GM18511 (cell line): ENCODE data around the gene DSC3.
"Not testable (repeated sequence)": the region's sequence is repeated elsewhere in the genome, so short reads cannot be mapped to it uniquely, and the experiment has no call there.

Experiments
- ATAC-seq: cut with Tn5 transposase; IDR thresholded peaks from one replicate; pipeline ENCODE4 v1.9.1; 2021; ENCODE audit warnings: mild to moderate bottlenecking, moderate library complexity; ENCODE audit not compliant: unreplicated experiment

Gene DSC3

DNA sequence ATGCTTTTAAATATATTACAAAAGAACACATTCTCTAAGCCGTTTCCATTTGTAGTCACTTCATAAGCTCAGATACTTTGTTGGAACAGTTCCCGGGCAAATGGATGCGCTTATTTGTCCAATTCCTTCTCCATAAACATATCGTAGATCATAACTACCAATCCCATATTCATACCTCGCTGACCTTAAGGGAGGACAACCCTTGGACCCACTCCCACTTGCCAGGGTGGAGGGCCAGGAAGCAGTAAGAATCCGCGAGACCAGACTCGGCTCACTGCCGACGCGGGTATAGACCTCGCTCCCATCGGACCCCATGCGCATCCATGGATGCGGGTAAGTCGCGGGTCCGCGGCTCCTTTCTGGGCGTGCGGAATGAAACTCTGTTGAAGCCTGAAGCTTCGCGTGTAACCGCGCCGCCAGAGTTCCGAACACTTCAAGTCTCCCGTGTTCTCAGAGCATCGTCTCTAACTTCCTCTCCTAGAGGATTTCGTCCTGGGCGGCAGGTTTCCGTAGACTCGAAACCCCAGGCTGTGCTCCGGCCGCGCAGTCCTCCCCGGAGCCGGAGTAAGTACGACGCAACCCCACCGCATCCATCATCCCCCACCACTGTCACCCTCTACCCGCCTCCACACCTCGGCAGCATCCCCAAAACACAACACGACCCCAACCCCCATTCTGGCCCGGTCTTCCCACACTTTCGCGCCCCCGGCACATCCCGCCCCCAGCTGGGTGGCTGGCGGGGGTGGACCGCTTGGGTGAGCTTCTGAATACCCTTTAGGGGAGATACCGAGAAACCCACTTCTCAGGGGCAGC is 1.1 kb downstream of the DSC3 start:
- ATAC-seq: no peak

DNA sequence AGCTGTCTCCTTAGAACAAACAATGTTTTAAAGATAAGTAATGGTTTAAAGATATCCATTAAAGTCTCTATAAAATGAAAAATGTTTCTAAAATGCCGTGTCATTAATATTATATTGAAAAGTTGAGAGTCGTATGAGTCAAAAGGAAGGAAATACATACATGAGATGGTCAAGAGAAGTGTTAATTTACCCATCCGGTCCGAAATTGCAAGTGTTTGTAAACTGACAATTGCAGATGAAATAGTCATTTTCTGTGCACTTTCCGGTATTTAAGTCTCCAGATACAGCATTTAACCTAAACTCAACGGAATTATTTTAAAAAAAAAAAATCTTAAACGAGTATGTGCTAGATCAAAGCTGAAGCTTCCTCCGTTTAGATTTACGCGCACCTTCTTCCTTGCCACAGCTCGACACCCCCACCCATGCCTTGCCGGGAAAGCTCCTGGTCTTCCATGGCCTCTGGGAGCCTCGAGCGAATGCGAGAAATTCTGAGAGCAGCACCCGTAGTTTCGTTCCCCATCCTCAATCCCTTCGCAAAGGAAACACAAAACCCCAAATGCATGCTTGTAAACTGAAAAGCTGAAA is 1.8 kb downstream of the DSC3 start:
- ATAC-seq: no peak

DNA sequence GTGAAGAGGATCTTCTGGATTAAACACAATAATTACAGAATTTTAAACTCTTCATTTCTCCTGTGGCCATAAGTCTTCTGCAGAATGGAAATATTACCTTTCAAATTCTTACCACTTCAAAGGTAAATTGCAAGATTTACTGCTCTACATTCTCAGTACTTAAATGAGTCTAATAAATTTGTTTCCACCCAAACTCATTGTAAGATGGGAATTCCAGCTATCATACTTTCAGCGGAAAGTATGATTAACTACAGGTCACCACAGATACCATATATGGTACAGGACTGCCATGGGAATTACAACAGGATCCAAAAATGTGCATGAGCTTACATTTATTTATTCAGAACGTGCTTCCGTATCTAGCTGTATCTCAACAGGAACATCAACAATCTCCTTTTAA is 3.1 kb downstream of the DSC3 start:
- ATAC-seq: no peak

DNA sequence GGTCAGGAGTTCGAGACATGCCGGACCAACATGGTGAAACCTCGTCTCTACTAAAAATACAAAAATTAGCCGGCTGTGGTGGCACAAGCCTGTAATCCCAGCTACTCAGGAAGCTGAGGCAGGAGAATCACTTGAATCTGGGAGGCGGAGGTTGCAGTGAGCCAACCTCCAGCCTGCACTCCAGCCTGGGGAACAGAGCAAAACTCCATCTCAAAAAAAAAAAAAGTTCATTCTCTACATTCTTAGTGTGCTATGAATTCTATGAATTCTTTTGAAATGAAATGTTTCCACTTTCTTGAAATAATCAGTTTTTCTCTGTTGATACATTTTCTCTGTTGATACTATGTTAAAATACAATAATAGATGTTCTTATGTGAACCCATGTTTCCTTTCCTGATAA is 4.9 kb downstream of the DSC3 start:
- not testable (repeated sequence) for ATAC-seq

DNA sequence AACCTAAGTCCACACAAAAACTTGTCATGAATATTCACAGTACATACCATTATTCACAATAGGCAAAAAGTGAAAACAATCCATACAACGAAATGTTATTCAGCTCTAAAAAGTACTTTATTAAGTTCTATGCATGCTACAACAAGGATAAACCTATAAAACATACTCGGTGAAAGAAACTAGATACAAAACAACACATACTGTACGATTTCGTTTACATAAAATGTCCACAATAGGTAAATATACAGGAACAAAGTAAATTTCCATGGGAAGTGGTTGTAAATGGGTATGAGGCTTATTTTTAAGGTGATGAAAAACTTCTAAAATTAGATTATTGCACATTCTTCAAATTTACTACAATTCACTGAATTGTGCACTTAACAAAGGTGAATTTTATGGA is 8.0 kb downstream of the DSC3 start:
- no peak for ATAC-seq

DNA sequence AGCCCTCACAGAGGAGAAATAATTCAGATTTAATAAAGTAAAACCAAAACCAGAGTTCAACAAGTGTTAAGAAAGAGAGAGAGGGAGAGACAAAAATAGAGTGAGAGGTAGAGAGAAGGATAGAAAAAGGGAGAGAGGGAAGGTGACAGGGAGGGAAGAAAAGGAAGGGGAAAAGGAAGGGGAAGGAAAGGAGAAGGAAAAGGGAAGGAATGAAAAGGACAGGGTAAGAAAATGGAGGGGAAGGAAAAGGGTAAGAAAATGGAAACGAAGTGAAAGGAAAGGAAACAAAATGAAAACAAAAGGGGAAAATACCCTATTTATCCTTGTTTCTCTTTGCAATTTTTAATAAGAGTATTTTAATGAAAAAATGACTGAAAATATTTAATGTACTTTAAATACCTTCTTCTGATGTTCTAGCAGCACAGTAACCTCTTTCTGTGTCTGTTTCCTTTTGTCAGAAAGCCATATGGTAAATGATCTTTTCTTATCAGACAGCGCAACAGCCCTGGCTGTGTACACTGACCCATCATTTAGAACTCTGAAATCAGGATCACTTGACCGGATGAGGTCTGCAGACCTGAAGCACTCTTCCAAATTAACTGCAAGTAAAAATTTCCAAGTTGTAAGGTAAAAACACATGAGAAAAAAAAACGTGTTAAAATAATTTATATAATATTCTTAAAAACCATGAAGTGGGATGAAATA is 11.8 kb downstream of the DSC3 start:
- no peak for ATAC-seq

DNA sequence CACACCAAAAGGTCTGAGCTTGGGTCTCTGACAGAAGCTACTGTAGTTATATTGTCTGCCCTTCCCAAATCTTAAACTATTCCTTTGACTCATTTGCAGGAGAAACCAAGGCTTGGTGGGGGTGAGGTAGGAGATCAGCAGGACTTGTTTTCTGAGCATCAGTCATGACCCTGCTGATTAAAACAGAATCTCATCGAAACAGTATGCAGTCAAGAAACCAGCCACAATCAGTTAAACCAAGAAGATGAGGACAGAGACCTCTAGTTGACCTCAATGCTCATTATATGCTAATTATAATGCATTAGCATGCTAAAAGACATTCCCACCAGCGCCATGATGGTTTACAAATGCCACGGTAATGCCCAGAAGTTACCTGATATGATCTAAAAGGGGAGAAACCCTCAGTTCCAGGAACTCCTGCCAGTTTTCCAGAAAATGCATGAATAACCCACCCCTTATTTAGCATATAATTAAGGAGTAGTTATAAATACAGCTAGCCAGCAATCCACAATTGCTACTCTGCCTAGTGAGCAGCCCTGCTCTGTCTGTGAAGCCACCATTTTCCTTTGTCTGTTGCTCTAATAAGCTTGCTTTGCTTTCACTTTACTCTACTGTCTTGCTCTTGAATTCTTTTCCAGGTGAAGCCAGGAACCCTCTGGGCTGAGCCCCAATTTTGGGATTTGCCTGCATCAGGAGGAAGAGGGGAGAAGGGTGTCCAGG is 26.7 kb downstream of the DSC3 start:
- no peak for ATAC-seq

DNA sequence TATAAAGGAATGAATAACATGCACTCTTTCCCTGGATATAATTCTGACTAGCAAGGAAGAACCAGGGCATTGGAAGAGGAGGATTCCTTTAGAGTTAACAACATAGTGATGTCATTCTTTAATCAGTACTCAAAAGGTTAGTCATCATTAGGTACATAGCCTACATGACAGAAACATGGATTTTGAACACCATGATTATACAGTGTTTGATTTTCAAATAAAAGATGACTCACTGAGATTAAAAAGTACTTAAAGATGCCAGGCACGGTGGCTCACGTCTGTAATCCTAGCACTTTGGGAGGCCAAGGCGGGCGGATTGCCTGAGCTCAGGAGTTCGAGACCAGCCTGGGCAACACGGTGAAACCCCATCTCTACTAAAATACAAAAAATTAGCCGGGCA is 31.1 kb downstream of the DSC3 start:
- not testable (repeated sequence) for ATAC-seq

DNA sequence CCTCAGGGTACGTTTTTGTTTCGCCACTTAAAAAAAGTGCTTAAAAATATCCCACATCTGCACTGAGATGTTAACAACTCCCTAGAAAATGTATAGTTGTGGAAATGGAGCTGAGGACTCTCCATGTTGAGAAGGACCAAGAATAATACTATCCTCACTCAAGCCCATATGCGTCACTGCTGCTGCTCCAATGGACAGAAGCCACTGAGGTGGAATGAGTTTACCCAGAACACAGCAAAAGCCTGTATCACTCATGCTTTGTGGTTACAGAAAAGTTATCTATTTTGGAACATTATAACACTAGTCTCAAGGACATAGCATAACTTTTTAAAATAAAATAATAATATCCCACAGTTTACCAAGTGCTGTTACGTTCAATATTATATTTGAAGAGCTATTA is 31.9 kb downstream of the DSC3 start:
- ATAC-seq: no peak

DNA sequence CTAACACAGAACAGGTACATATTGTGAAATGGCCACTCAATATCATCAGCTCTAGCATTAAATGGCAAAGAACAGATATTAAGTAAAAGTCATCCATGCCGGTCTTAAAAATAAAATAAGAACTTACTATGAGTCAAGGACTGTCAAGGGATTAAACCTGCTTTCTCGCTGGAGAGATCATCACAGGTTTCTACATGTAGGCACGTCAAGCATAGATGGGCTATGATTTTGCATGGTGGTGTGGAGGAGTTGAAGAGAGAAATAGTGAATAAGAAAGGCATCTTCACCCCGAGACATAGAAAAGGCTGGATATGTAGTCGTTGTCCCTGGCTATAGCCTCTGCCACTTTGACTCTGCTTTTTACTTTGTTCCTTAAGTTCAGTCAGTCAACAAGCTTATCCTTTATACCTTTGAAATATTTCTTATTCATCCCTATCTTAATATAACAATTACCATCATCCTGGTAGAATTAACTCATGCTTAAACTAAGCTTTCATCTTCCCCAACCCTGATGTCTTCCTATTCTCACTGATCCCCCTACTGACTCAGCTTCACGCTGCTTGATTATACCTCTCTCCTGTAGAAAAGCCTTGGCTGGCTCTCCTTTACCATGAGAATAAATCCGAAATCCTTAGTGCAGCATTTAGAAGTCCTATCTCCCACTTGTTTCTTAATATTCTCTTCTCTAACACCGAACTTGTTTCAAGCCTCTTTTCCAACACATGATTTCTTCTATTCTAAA is 42.5 kb downstream of the DSC3 start:
- no peak for ATAC-seq

DNA sequence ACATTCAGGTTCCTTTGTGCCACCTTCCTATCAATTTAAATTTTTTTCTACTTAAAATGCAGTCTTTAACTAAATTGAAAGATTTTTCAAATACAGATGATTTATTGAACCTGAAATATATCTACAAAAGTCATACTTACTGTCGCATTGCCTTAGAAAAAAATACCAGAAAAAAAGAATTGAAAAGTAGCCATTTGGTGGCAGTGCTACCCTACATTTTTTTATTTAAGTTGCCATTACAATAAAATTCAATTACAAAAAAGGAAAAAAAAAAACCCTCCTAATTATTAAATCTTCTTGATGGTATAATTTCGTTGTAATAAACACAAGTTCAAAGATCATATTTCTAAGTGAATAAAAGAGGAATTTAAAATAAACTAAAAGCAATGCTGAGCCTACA is 43.4 kb downstream of the DSC3 start:
- no peak for ATAC-seq

DNA sequence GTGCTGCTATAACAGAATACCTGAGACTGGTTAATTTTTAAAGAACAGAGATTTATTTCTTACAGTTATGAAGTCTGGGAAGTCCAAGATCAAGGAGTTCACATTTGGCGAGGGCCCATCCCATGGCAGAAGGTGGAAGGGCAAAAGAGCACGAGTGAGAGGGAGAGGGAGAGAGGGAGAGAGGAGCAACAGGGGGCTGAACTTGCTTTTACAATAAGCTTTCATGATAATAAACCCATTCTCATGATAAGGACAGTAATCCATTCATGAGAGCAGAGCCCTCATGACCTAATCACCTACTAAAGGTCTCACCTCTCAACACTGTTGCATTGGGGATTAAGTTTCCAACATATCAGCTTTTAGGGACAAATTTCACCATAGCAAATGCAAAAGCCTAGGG is 45.3 kb downstream of the DSC3 start:
- ATAC-seq: no peak

DNA sequence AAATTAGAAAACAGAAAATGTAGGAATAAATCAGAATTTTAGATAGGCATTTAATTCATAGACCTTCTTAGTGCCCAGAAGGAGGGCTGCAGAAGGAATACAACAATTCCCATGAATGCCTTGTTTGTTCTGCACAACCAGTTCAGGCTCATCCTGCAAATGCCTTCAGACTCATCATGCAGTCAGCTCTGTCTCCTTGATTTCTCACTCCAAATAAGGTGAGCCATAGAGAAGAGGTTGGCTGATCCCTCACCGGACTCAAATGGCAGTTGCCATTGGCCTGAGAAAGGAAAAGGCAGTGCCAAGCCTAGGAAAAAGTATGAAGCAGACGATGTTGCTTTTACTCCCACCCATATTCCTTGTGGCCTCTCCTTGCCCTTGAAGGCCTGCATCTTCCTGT is 50.3 kb downstream of the DSC3 start:
- ATAC-seq: no peak

DNA sequence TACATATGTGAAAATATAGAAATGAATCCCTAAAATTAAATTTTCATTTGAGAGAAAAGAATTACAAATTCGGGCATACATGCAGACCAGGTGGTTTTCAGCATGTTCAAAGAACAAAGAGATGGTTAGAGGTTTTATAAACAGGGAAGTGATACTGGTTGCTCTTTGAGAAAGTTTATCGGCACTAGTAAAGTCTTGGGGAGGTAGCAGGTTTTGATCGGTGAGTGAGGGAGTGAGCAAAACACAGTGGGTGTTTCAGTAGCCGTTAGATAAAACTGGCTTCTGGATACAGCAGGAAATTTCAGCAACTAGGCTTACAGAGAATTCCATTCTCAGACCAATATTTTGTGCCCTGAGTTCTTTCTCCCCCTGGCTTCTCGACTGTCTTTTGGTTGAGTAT is 51.1 kb downstream of the DSC3 start:
- ATAC-seq: no peak

DNA sequence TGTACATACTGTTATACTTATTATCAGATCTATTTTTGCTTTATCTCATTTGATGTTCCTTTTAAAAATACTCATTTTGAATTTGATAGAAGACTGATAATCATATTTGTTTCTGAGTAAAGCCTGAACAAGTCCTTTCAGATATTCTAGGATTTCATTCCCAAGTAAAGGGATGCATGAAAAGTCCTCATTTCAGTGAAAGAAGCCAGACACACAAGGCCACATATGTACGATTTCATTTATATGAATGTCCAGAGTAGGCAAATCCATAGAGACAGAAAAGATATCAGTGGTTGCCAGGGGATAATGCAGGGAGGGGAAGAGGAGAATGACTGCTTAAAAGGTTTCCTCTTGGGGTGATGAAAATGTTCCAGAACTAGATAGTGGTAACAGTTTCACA is 53.4 kb downstream of the DSC3 start:
- ATAC-seq: no peak

DNA sequence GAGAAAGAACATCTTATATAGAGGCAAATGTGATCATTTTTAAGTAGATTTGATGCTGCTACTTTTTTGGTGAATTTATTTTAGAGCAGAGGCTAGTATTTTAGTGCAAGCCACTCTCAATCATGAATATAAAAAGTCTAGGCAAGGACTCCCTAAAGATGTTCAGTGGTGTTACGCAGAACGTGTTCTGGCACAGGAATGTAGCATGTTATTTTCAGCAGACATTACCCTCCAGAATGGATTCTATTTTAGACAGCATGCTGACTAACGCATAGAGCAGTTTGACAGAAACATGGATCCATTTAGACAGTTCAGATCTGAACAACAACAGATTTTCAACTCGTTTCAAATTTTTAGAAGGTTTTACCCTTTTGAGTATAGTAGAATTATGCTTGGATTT is 54.1 kb downstream of the DSC3 start:
- ATAC-seq: no peak

DNA sequence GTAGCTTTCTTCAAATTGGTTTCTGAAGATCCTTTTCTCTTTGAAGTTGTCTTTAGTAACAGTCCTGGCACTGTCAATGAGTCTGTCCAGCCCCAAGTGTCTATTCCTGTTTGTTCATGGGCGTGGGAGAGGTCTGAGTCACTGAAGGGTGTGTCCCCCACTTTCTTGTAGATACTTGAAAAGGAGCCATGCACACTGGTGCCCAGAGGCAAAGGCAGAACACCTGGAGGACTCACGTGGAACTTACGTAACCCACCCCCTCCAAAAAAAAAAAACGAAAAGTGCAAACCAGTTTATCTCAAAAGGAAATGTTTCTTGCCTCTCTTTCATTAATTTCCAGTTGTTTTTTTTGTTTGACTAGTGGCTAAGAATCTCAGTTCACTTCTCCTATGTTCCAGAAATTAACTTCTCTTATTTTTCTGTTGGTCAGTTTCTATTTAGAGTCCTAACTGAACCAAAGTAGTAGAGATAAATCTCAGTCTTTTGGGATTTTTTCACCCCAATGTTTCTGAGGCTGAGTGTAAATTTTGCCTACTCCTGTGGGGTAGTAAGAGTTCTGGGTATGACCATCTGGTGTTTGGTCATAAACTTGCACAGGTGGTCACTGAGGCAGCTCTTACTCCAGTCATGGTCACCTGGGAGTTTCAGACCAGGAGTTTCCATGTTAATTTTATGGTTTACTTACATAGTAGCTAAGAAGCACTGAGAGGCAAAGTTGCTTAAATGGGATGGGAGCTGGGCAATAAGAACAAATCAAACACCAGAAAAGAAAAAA is 54.9 kb downstream of the DSC3 start:
- ATAC-seq: no peak

DNA sequence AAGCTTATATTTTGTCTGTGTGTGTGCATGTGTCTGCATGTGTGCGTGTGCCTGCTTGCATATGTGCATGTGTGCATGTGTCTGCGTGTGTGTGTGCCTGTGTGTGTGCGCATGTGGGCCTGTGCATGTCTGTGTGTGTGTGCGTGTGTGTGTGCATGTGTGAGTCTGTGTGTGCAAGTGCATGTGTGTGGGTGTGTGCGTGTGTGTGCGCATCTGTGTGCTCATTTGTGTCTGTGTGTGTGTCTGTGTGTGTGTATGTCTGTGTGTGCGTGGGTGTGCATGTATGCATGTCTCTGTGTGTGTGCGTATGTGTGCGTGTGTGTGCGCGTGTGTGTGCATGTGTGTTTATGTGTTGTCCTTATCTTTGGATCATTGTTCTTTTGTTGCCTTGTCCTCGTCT is 56.8 kb downstream of the DSC3 start:
- ATAC-seq: no peak

DNA sequence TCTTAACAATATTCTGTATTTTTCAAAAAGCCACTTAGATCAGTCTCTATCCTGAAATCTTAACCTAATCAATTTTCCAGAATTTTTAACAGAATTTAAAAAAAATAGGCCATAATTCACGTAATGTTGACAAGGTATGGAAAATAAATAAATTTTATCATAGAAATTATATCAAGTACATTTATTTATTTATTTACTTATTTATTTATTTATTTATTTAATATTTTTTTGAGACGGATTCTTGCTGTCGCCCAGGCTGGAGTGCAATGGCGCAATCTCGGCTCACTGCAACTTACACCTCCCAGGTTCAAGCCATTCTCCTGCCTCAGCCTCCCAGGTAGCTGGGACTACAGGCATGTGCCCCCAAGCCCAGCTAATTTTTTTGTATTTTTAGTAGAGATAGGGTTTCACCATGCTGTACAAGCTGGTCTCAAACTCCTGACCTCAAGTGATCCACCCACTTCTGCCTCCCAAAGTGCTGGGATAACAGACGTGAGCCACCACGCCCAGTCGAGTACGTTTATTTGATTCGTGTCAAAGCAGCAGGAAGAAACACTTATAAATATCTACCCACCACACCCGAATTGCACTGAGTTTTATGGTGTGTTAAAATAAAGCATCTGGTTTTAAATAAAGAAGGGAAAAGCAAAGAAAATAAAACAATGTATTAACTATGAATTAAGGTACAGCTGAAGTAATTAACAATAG is 60.1 kb downstream of the DSC3 start:
- ATAC-seq: no peak
